ENCODE data around the gene UBE2H. TPM values are rescaled to one million over a fixed set of nuclear protein-coding genes. Genes with fewer than 3 reads are reported as not detected.

UBE2H gene
- total RNA-seq, 1 donor from 2014 or later, result 92.3 TPM

GRCh38 chr7:129877146-129877792 is 75.5 kb downstream of the UBE2H start:
- Mint-ChIP-seq H3K27me3 (ENCODE audit: unreplicated experiment) (peaks cover 8% of the 10 kb centered on the region), H3K27ac (ENCODE audit: unreplicated experiment) (no peak overlapping the region), H3K9me3 (ENCODE audit: unreplicated experiment) (no peaks in the 10 kb centered on the region), H3K4me1 (ENCODE audit: unreplicated experiment) (peaks cover 16% of the 10 kb centered on the region), H3K36me3 (ENCODE audit: low read depth, unreplicated experiment) (peaks cover 6% of the 10 kb centered on the region), H3K4me3 (ENCODE audit: unreplicated experiment) (no peak overlapping the region)
- TF ChIP-seq, protein P1, sequence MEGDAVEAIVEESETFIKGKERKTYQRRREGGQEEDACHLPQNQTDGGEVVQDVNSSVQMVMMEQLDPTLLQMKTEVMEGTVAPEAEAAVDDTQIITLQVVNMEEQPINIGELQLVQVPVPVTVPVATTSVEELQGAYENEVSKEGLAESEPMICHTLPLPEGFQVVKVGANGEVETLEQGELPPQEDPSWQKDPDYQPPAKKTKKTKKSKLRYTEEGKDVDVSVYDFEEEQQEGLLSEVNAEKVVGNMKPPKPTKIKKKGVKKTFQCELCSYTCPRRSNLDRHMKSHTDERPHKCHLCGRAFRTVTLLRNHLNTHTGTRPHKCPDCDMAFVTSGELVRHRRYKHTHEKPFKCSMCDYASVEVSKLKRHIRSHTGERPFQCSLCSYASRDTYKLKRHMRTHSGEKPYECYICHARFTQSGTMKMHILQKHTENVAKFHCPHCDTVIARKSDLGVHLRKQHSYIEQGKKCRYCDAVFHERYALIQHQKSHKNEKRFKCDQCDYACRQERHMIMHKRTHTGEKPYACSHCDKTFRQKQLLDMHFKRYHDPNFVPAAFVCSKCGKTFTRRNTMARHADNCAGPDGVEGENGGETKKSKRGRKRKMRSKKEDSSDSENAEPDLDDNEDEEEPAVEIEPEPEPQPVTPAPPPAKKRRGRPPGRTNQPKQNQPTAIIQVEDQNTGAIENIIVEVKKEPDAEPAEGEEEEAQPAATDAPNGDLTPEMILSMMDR (IDR thresholded peaks at IDR 0.05; ENCODE audit: unreplicated experiment), result no peak
- no peak for DNase-seq (ENCODE audit: low spot score)

- H3K4me1 Mint-ChIP-seq (ENCODE audit: unreplicated experiment), result peaks cover 10% of the 10 kb centered on the region
- peaks cover 12% of the 10 kb centered on the region for H3K36me3 Mint-ChIP-seq (ENCODE audit: low read depth, unreplicated experiment)
- TF ChIP-seq, protein P1 (IDR thresholded peaks at IDR 0.05; ENCODE audit: unreplicated experiment), result no peak
- peak overlapping the region; percentile 38 for H3K27ac Mint-ChIP-seq (ENCODE audit: unreplicated experiment)
- no peak overlapping the region for H3K4me3 Mint-ChIP-seq (ENCODE audit: unreplicated experiment)
- peaks cover 8% of the 10 kb centered on the region for H3K27me3 Mint-ChIP-seq (ENCODE audit: unreplicated experiment)
- DNase-seq (ENCODE audit: low spot score), result no peak
- H3K9me3 Mint-ChIP-seq (ENCODE audit: unreplicated experiment), result no peaks in the 10 kb centered on the region
Measured at GRCh38 chr7:129875745-129876411, 76.9 kb downstream of the UBE2H start.

GRCh38 chr7:129875160-129875559 is 77.6 kb downstream of the UBE2H start:
- no peaks in the 10 kb centered on the region for H3K9me3 Mint-ChIP-seq (ENCODE audit: unreplicated experiment)
- peaks cover 13% of the 10 kb centered on the region for H3K36me3 Mint-ChIP-seq (ENCODE audit: low read depth, unreplicated experiment)
- TF ChIP-seq, protein P1 (IDR thresholded peaks at IDR 0.05; ENCODE audit: unreplicated experiment), result no peak
- peaks cover 5% of the 10 kb centered on the region for H3K4me1 Mint-ChIP-seq (ENCODE audit: unreplicated experiment)
- no peak overlapping the region for H3K4me3 Mint-ChIP-seq (ENCODE audit: unreplicated experiment)
- no peak overlapping the region for H3K27ac Mint-ChIP-seq (ENCODE audit: unreplicated experiment)
- DNase-seq (ENCODE audit: low spot score), result no peak
- H3K27me3 Mint-ChIP-seq (ENCODE audit: unreplicated experiment), result peaks cover 8% of the 10 kb centered on the region

GRCh38 chr7:129874722-129875121 is 78.0 kb downstream of the UBE2H start:
- no peak overlapping the region for H3K27ac Mint-ChIP-seq (ENCODE audit: unreplicated experiment)
- TF ChIP-seq, protein P1 (IDR thresholded peaks at IDR 0.05; ENCODE audit: unreplicated experiment), result no peak
- DNase-seq (ENCODE audit: low spot score), result no peak
- no peaks in the 10 kb centered on the region for H3K9me3 Mint-ChIP-seq (ENCODE audit: unreplicated experiment)
- peaks cover 13% of the 10 kb centered on the region for H3K36me3 Mint-ChIP-seq (ENCODE audit: low read depth, unreplicated experiment)
- peaks cover 1% of the 10 kb centered on the region for H3K4me1 Mint-ChIP-seq (ENCODE audit: unreplicated experiment)
- H3K4me3 Mint-ChIP-seq (ENCODE audit: unreplicated experiment), result no peak overlapping the region
- H3K27me3 Mint-ChIP-seq (ENCODE audit: unreplicated experiment), result peaks cover 9% of the 10 kb centered on the region

- no peaks in the 10 kb centered on the region for H3K4me1 Mint-ChIP-seq (ENCODE audit: unreplicated experiment)
- no peak overlapping the region for H3K4me3 Mint-ChIP-seq (ENCODE audit: unreplicated experiment)
- peaks cover 11% of the 10 kb centered on the region for H3K27me3 Mint-ChIP-seq (ENCODE audit: unreplicated experiment)
Measured at GRCh38 chr7:129872054-129872453, 80.7 kb downstream of the UBE2H start.

More at GRCh38 chr7:129872054-129872453, 80.7 kb downstream of the UBE2H start:
- Mint-ChIP-seq H3K36me3 (ENCODE audit: low read depth, unreplicated experiment) (peaks cover 25% of the 10 kb centered on the region), H3K9me3 (ENCODE audit: unreplicated experiment) (no peaks in the 10 kb centered on the region), H3K27ac (ENCODE audit: unreplicated experiment) (no peak overlapping the region)
- no peak for DNase-seq (ENCODE audit: low spot score)
- TF ChIP-seq, protein P1 (IDR thresholded peaks at IDR 0.05; ENCODE audit: unreplicated experiment), result no peak

All from endothelial cell (in vitro differentiated cells).